ENCODE results near the gene E2F1. TPM values are rescaled to one million over a fixed set of nuclear protein-coding genes. Genes with fewer than 3 reads are reported as not detected.

E2F1 gene
- total RNA-seq, 1 donor = 23.7 TPM

DNA sequence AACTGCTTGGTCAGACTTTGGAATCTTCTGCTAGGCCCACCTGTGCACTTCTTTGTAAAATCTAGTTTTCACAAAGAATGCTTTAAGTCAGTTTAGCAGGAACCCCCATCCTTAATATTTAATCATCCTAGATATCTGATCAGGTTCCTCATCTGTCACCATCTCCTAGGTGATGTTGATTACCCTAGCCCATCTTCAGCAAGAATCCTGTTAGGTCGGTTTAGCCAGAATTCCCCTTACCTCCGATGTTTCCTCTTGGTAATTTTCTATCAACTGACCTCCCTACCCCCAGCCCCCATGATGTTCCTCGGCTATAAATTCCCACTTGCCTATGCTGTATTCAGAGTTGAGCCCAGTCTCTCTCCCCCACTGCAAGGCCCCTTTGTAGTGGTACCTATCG lies 42.9 kb upstream of the E2F1 start:
- TF ChIP-seq, protein P1, sequence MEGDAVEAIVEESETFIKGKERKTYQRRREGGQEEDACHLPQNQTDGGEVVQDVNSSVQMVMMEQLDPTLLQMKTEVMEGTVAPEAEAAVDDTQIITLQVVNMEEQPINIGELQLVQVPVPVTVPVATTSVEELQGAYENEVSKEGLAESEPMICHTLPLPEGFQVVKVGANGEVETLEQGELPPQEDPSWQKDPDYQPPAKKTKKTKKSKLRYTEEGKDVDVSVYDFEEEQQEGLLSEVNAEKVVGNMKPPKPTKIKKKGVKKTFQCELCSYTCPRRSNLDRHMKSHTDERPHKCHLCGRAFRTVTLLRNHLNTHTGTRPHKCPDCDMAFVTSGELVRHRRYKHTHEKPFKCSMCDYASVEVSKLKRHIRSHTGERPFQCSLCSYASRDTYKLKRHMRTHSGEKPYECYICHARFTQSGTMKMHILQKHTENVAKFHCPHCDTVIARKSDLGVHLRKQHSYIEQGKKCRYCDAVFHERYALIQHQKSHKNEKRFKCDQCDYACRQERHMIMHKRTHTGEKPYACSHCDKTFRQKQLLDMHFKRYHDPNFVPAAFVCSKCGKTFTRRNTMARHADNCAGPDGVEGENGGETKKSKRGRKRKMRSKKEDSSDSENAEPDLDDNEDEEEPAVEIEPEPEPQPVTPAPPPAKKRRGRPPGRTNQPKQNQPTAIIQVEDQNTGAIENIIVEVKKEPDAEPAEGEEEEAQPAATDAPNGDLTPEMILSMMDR (IDR thresholded peaks at IDR 0.05; ENCODE audit: insufficient read depth, low read length) = no peak
- DNase-seq (ENCODE audit: low read depth) = no peak
- no peak overlapping the region for H3K4me3 ChIP-seq (ENCODE audit: low read depth, low read length)

GRCh38 chr20:33728463-33728862 lies 42.3 kb upstream of the E2F1 start:
- DNase-seq (ENCODE audit: low read depth) = no peak
- H3K4me3 ChIP-seq (ENCODE audit: low read depth, low read length) = no peak overlapping the region
- TF ChIP-seq, protein P1 (IDR thresholded peaks at IDR 0.05; ENCODE audit: insufficient read depth, low read length) = no peak

DNA sequence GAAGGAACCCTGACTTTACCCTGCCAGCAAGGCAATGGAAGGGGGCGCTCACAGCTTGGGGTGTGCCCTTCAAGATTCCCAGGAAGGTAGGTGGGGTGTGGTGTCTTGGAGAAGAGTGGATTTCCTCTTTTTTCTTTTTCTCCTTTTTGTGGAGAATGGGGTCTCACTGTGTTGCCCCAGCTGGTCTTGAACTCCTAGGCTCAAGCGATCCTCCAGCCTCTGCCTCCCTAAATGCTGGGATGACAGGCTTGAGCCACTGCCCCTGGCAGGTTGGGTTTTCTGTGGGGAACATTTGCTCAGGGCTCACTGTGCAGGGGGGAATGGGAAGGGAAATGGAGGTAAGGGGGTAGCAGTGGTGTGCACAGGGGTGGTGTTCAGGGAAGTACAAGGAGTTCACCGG lies 41.6 kb upstream of the E2F1 start:
- no peak overlapping the region for H3K4me3 ChIP-seq (ENCODE audit: low read depth, low read length)
- TF ChIP-seq, protein P1 (IDR thresholded peaks at IDR 0.05; ENCODE audit: insufficient read depth, low read length) = no peak

GRCh38 chr20:33727115-33727479 lies 40.9 kb upstream of the E2F1 start:
- H3K4me3 ChIP-seq (ENCODE audit: low read depth, low read length) = no peak overlapping the region
- no peak for DNase-seq (ENCODE audit: low read depth)
- TF ChIP-seq, protein P1 (IDR thresholded peaks at IDR 0.05; ENCODE audit: insufficient read depth, low read length) = no peak

More for the DNA sequence above, 41.6 kb upstream of the E2F1 start:
- DNase-seq (ENCODE audit: low read depth) = no peak

DNA sequence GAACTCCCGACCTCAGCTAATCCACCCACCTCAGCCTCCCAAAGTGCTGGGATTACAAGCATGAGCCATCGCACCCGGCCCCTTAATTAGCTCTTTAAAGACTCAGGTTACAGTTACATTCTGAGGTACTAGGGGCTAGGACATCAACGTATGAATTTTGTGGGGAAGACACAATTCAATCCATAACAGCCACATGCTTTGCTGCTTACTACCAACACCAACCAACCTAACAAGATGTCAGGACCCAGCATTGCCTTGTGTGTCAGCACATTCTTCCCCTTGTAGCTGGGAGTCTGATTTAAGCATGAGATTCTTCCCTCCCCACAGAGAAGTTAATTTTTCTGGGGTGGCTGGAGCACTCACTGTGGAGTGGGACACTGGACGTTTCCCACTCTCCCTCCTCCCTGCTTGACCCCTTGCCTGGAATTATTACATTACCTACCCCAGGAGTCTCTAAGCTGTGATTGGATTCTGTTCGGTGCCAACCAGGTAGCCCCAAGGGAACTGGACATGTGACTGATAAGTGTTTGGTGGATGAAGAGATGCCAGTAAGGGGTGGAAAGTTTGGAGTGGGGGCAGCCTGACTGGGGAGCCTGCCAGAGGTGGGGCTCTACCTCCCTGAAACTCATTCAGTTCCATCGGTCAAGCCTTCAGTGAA lies 39.6 kb upstream of the E2F1 start:
- DNase-seq (ENCODE audit: low read depth) = no peak
- TF ChIP-seq, protein P1 (IDR thresholded peaks at IDR 0.05; ENCODE audit: insufficient read depth, low read length) = no peak
- H3K4me3 ChIP-seq (ENCODE audit: low read depth, low read length) = no peak overlapping the region

- H3K4me3 ChIP-seq (ENCODE audit: low read depth, low read length) = no peak overlapping the region
- TF ChIP-seq, protein P1 (IDR thresholded peaks at IDR 0.05; ENCODE audit: insufficient read depth, low read length) = no peak
- peak; percentile 17 for DNase-seq (ENCODE audit: low read depth)
Observed at GRCh38 chr20:33724439-33725094, 38.4 kb upstream of the E2F1 start.

Measured in fibroblast of the aortic adventitia (primary cell).